Measurements from ENCODE around the gene BSDC1.

DNA sequence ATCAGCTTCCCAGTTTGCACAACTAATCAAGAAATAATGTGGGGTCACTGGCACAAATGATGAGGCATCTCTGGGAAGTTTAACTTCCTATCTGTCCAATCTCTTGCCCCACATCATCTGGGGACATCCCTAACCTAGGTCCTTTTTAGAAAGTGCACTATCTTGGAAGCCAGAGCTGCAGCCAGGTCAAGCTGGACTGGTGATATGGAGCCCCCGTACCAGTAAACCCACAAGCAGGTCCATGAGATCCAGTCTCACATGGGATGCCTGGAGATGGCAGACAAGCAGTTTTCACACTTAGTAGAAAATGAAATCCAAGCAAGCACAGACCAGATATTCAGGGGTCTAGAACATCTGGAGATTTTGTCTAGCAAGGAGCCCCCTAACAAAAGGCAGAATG is 27.5 kb upstream of the BSDC1 start:
- TF ChIP-seq KAT7 (CRISPR knock-in tag; IDR thresholded peaks at IDR 0.05; ENCODE audit: borderline replicate concordance) (no peak), POLR2A (IDR thresholded peaks at IDR 0.05; ENCODE audit: insufficient read depth in 1 of 2, low read depth in 2 of 2, low read length in 2 of 2) (no peak), ZNF24 (IDR thresholded peaks at IDR 0.05) (no peak), PHF21A (CRISPR knock-in tag; IDR thresholded peaks at IDR 0.05) (no peak), U2AF1 (optimal IDR thresholded peaks at IDR 0.05; ENCODE audit: low read depth, low read length) (no peak), ZNF558 (CRISPR knock-in tag; IDR thresholded peaks at IDR 0.05; ENCODE audit: borderline replicate concordance) (no peak), MTF1 (CRISPR knock-in tag; IDR thresholded peaks at IDR 0.05) (no peak)

Measured in HepG2 (cell line).